Upper lobe of left lung (tissue), 6 donors: ENCODE measurements around the gene ZBTB11. TPM values are rescaled to one million over a fixed set of nuclear protein-coding genes. Genes with fewer than 3 reads are reported as not detected.
"Not testable (repeated sequence)": the region's sequence is repeated elsewhere in the genome, so short reads cannot be mapped to it uniquely, and the experiment has no call there.

Experiments
- ATAC-seq, 2 donors: fragments of 200-7000 bp; cut with Tn5 transposase; one replicate each; pipeline ENCODE4 v1.9.1; 2022; ENCODE audit warnings: mild to moderate bottlenecking in 2 of 2, moderate library complexity in 2 of 2; ENCODE audit not compliant: low FRiP score in 2 of 2
- DNase-seq, 2 donors: peaks; one replicate each; pipeline ENCODE4 v3.0.0-alpha.2; 2019 to 2020
- H3K27ac ChIP-seq, 4 donors: fragments of 200-600 bp; sonication (generic); one replicate each; pipeline ENCODE4 v1.5.1; 2016 to 2019
- H3K27me3 ChIP-seq, 4 donors: fragments of 200-600 bp; sonication (generic); one replicate each; pipeline ENCODE4 v1.5.1; 2017 to 2019
- H3K36me3 ChIP-seq, 4 donors: fragments of 200-600 bp; sonication (generic); one replicate each; pipeline ENCODE4 v1.5.1; 2016 to 2019
- H3K4me1 ChIP-seq, 4 donors: fragments of 200-600 bp; sonication (generic); one replicate each; pipeline ENCODE4 v1.5.1; 2018 to 2019
- H3K4me3 ChIP-seq, 4 donors: fragments of 200-600 bp; sonication (generic); one replicate each; pipeline ENCODE4 v1.5.1; 2017 to 2019; ENCODE audit warnings: mild to moderate bottlenecking in 2 of 4, moderate library complexity in 1 of 4
- H3K9me3 ChIP-seq, 4 donors: fragments of 200-600 bp; sonication (generic); one replicate each; pipeline ENCODE4 v1.5.1; 2018 to 2019
- EP300 ChIP-seq, 4 donors: sonication (generic); formaldehyde crosslinking; IDR thresholded peaks; one replicate each; pipeline ENCODE4 v1.5.1; 2017; ENCODE audit warnings: antibody characterized with exemption in 4 of 4, control low read depth in 2 of 4
- POLR2A ChIP-seq, 4 donors: fragments of 450-650 bp; IDR thresholded peaks; one replicate each; pipeline ENCODE4 v1.5.1; 2016 to 2017; ENCODE audit warnings: antibody characterized with exemption in 4 of 4, mild to moderate bottlenecking in 2 of 4
- POLR2AphosphoS5 ChIP-seq, 2 donors: sonication (generic); formaldehyde crosslinking; IDR thresholded peaks; one replicate each; pipeline ENCODE4 v1.5.1; 2017; ENCODE audit warnings: antibody characterized with exemption in 2 of 2
- WGBS, 2 donors: methylation state at CpG; one replicate each; pipeline ENCODE4 v1.1.5; 2017 to 2018; 5-methylcytosine and 5-hydroxymethylcytosine counted together
- total RNA-seq, 6 donors: library from RNA; depleted of rRNA in 4 of 6; stranded (reverse); fragments of >200 nt in 4 of 6; gene quantifications; one replicate each; pipeline versions ENCODE4 v1.1.0 to v1.2.1, GENCODE V29; 2016 to 2021
- TF ChIP-seq, protein P1 (sequence below), 6 experiments: fragments of 450-650 bp in 4 of 6; fragments of 200-600 bp in 2 of 6; sonication (generic) in 2 of 6; IDR thresholded peaks; one replicate each; pipeline ENCODE4 v1.5.1; 2016 to 2019; ENCODE audit warnings: antibody characterized with exemption in 6 of 6
- donor health status: DM: no; HTN: no; CAD: no; lungs with moderate emphysema.
- donor health status: DM: no; HTN: yes; CAD: no; lungs with severe emphysema.

Gene ZBTB11
- total RNA-seq, 6 donors from 2014 or later, result 16.3 to 41.4 (median 19.8) TPM

DNA sequence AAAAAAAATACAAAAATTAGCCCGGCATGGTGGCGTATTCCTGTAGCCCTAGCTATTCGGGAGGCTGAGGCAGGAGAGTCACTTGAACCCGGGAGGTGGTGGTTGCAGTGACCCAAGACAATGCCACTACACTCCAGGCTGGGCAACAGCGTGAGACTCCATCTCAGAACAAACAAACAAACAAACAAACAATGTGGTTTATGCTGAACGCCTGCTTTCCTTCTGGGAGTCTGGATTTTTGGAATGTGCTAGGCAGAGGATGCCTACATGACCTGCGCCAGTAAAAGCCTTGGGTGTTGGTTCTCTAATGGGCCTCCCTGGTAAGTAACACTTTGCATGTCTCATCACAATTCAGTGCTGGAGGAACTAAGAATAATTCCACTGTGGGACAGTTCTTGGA is 59.5 kb downstream of the ZBTB11 start:
- WGBS, 2 donors, result 89 to 90% methylated on average over 7 of the region's 7 CpGs
- Histone ChIP-seq H3K4me1 (no peaks in the 10 kb centered on the region), H3K9me3 (no peaks in the 10 kb centered on the region), H3K36me3 (no peaks in the 10 kb centered on the region), H3K27ac (no peak overlapping the region), H3K4me3 (no peak overlapping the region), H3K27me3 (no peaks in the 10 kb centered on the region)
- no peak for TF ChIP-seq POLR2A (IDR thresholded peaks at IDR 0.05)
- TF ChIP-seq, protein P1, sequence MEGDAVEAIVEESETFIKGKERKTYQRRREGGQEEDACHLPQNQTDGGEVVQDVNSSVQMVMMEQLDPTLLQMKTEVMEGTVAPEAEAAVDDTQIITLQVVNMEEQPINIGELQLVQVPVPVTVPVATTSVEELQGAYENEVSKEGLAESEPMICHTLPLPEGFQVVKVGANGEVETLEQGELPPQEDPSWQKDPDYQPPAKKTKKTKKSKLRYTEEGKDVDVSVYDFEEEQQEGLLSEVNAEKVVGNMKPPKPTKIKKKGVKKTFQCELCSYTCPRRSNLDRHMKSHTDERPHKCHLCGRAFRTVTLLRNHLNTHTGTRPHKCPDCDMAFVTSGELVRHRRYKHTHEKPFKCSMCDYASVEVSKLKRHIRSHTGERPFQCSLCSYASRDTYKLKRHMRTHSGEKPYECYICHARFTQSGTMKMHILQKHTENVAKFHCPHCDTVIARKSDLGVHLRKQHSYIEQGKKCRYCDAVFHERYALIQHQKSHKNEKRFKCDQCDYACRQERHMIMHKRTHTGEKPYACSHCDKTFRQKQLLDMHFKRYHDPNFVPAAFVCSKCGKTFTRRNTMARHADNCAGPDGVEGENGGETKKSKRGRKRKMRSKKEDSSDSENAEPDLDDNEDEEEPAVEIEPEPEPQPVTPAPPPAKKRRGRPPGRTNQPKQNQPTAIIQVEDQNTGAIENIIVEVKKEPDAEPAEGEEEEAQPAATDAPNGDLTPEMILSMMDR (IDR thresholded peaks at IDR 0.05), result no peak
- no peak for TF ChIP-seq EP300 (IDR thresholded peaks at IDR 0.05)
- TF ChIP-seq POLR2AphosphoS5 (IDR thresholded peaks at IDR 0.05), result no peak
- no peak for DNase-seq
- ATAC-seq, result no peak

DNA sequence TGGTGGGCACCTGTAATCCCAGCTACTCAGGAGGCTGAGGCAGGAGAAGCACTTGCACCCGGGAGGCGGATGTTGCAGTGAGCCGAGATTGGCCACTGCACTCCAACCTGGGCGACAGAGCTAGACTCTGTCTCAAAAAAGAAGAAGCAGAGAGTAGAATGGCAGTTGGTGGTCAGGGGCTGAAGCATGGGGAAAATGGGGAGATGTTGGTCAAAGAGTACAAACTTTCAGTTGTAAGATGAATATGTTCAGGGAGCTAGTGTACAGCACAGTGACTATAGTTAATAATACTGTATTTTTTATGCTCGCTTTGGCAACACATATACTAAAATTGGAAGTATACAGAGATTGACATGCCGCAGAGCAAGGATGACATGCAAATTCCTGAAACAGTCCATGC is 61.4 kb downstream of the ZBTB11 start:
- H3K27me3 ChIP-seq, result no peaks in the 10 kb centered on the region
- H3K27ac ChIP-seq, result no peak overlapping the region
- no peaks in the 10 kb centered on the region for H3K4me1 ChIP-seq
- no peaks in the 10 kb centered on the region for H3K9me3 ChIP-seq
- no peaks in the 10 kb centered on the region for H3K36me3 ChIP-seq
- 91 to 92% methylated on average over 6 of the region's 6 CpGs for WGBS, 2 donors
- no peak overlapping the region for H3K4me3 ChIP-seq
- DNase-seq, result no peak
- no peak for TF ChIP-seq POLR2A (IDR thresholded peaks at IDR 0.05)
- TF ChIP-seq, protein P1 (IDR thresholded peaks at IDR 0.05), result no peak
- no peak for TF ChIP-seq POLR2AphosphoS5 (IDR thresholded peaks at IDR 0.05)
- TF ChIP-seq EP300 (IDR thresholded peaks at IDR 0.05), result no peak
- ATAC-seq, result no peak

DNA sequence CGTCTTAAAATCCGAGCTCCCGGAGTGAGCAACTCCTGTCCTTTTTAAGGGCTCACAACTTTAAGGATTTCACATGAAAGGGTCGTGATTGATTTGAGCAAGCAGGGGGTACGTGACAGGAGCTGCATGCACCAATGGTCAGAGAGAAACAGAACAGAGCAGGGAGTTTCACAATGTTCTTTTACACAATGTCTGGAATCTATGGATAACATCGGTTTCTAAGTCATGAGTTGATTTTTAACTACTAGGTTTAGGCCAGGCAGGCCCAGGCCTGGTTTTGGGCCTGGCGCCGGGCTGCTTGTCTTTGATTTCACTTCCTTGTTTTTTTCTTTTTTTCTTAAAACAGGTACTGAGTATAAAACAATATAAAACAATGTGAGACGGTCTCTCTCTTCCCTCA is 63.9 kb downstream of the ZBTB11 start:
- not testable (repeated sequence) for H3K27ac ChIP-seq, H3K27me3 ChIP-seq, ATAC-seq, H3K9me3 ChIP-seq, H3K36me3 ChIP-seq, DNase-seq, H3K4me1 ChIP-seq, H3K4me3 ChIP-seq
- 90% methylated on average over 8 to 9 of the region's 9 CpGs for WGBS, 2 donors

DNA sequence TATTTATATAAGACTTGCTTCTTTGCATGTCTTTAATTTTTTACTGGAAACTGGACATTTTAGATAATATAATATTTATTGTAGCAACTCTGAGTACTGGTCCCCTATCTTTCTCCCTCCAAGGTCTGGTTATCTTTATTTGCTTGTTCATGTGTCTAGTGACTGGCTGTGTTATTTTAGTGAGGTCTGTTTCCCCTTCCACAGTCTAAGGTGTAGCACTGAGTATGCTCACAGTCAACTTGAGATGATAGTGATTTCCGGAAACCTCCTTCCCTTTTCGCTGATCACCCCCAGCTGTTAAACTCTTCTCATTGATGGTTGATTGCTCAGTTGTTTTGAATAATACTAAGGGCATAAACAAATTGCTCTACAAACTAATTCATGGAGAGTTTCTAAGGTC is 65.9 kb downstream of the ZBTB11 start:
- no peaks in the 10 kb centered on the region for H3K4me1 ChIP-seq
- ATAC-seq (no peak), DNase-seq (no peak)
- H3K4me3 ChIP-seq, result no peak overlapping the region
- H3K27me3 ChIP-seq, result no peaks in the 10 kb centered on the region
- H3K36me3 ChIP-seq, result no peaks in the 10 kb centered on the region
- no peak overlapping the region for H3K27ac ChIP-seq
- no peaks in the 10 kb centered on the region for H3K9me3 ChIP-seq
- TF ChIP-seq POLR2AphosphoS5 (IDR thresholded peaks at IDR 0.05) (no peak), EP300 (IDR thresholded peaks at IDR 0.05) (no peak), POLR2A (IDR thresholded peaks at IDR 0.05) (no peak)
- TF ChIP-seq, protein P1 (IDR thresholded peaks at IDR 0.05), result no peak
- 80 to 93% methylated on average over 2 of the region's 2 CpGs for WGBS, 2 donors

DNA sequence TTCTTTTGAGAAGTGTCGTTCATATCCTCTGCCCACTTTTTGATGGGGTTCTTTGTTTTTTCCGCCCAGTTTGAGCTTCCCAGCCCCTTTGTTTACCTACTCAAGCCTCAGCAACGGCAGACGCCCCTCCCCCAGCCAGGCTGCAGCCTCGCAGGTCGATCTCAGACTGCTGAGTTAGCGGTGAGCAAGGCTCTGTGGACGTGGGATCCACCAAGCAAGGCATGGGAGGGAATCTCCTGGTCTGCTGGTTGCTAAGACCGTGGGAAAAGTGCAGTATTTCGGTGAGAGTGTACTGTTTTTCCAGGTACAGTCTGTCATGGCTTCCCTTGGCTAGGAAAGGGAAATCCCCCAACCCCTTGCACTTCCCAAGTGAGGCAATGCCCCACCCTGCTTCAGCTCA is 71.5 kb downstream of the ZBTB11 start:
- not testable (repeated sequence) for H3K9me3 ChIP-seq, DNase-seq, H3K27me3 ChIP-seq, H3K36me3 ChIP-seq, H3K4me3 ChIP-seq, ATAC-seq, H3K4me1 ChIP-seq, H3K27ac ChIP-seq
- WGBS, 2 donors, result 71 to 82% methylated on average over 10 of the region's 10 CpGs

DNA sequence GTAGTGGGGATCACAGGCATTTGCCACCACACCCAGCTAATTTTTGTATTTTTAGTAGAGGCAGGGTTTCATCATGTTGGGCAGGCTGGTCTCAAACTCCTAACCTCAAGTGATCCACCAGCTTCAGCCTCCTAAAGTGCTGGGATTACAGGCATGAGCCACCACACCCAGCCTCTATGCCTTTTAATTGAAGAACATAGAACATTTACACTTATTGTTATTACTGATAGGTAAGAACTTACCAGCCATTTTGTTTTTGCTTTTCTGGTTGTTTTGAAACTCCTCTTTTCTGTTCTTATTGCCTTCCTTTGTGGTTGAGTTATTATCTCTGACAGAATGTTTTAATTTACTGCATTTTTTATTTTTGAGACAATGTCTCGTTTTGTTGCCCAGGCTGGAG is 73.7 kb downstream of the ZBTB11 start:
- H3K9me3 ChIP-seq, result no peaks in the 10 kb centered on the region
- no peak overlapping the region for H3K27ac ChIP-seq
- no peaks in the 10 kb centered on the region for H3K4me1 ChIP-seq
- H3K4me3 ChIP-seq, result no peak overlapping the region
- DNase-seq (no peak), ATAC-seq (no peak)
- no peaks in the 10 kb centered on the region for H3K36me3 ChIP-seq
- no peaks in the 10 kb centered on the region for H3K27me3 ChIP-seq
- WGBS, 2 donors, result 92 to 94% methylated on average over 1 of the region's 1 CpG
- TF ChIP-seq POLR2A (IDR thresholded peaks at IDR 0.05) (no peak), EP300 (IDR thresholded peaks at IDR 0.05) (no peak), POLR2AphosphoS5 (IDR thresholded peaks at IDR 0.05) (no peak)
- TF ChIP-seq, protein P1 (IDR thresholded peaks at IDR 0.05), result no peak
